GM18508 (cell line): ENCODE data around the gene CFDP1.
A peak's percentile ranks its signal among the peaks of the same experiment; 100 is the strongest.
"Not testable (repeated sequence)": the region's sequence is repeated elsewhere in the genome, so short reads cannot be mapped to it uniquely, and the experiment has no call there.

Source experiments
- ATAC-seq: cut with Tn5 transposase; IDR thresholded peaks from one replicate; pipeline ENCODE4 v1.9.1; 2021; ENCODE audit warnings: moderate number of reproducible peaks; ENCODE audit not compliant: insufficient read depth, unreplicated experiment

The CFDP1 gene

GRCh38 chr16:75273054-75273925 lies 160.0 kb downstream of the CFDP1 start:
- ATAC-seq: no peak

GRCh38 chr16:75272629-75273028 lies 160.7 kb downstream of the CFDP1 start:
- ATAC-seq: not testable (repeated sequence)

DNA sequence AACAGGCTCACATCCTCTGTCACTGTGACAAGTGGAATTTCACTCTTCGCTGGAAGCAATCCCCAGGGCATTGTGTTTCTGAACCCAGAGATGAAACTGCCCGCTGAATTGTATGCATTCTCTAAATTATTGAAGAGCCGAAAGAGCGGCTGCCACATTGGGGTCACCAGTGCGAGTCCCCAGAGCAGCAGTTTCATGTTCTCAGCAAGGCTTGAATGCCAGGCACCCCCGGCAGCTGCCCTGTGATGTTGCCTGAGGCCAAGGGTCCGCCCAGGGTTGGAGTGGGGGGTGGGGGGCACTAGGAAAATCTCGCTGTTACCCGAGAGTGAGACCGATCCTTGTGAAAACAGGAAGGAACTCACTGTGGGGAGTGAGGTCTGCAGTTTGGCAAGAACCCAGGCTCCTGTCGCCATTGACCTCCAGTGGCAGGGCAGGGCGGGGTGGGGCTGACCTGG lies 161.2 kb downstream of the CFDP1 start:
- no peak for ATAC-seq

DNA sequence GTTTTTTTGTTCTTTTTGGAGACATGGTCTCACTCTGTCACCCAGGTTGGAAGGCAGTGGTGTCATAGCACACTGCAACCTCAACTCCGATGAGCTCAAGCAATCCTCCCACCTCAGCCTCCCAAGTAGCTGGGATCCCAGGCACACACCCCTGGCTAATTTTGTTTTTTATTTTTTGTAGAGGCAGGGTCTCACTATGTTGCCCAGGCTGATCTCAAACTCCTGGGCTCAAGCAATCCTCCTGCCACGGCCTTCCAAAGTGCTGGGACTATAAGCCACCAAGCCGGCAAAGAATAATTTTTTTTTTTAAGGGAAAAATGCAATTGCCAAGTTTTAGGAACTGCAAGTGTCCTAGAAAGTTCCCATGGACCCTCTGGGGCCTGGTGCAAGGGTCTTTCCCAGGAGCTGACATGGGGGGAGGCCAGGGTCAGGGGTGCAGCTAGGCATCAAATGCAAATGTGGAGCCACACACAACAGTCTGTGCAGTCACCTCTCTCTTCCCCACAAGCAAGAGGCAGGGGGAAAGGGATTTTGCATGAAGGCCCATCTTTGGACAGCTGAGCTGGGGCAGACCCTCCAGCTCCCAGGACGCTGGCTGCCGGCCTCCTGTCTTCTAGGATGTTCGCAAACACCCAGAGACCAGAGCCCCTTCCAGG lies 161.7 kb downstream of the CFDP1 start:
- no peak for ATAC-seq

GRCh38 chr16:75269358-75269757 lies 163.9 kb downstream of the CFDP1 start:
- not testable (repeated sequence) for ATAC-seq

GRCh38 chr16:75267631-75268264 lies 165.6 kb downstream of the CFDP1 start:
- no peak for ATAC-seq

DNA sequence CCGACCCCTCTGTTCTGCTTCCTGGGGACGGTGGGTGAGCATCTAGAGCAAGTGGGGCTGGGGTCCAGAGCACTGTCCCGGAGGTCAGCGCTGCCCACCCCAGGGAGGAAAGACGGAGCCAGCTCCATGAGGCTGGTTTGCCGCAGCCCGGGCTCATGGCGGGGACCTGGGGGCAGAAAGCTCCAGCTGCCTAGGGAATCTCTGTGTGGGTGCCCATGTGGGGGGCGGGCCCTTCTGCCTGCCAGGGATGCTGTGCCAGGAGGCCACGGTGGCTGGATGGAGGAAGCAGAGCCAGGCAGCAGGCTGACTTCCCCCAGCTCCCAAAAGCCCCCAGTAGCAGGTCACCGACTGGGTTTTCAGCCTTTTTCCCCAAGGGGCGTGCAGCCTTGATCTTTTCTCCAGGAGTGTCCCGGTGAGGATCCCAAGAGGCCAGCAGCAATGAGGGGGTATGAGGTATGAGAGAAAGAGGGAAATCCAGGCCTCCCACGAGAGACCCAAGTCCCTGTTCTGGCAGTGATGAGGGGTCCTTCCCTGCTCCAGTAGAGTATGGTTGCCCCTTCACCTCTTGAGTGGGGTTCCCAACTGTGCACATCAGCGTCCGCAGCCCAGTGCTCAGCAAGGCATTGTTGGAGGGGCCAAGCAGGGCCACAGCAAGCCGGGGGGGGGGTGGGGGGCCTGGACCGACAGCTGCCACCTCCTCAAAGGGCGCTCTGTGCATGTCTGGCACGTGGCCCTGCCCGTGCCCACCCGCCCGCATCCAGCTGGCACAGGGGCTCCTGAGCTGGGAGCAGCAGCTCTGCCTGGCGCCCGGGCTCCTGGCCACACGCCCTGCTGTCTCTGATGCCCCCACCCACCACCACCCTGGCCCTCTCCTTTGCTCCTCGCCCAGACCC lies 166.3 kb downstream of the CFDP1 start:
- ATAC-seq: no peak

DNA sequence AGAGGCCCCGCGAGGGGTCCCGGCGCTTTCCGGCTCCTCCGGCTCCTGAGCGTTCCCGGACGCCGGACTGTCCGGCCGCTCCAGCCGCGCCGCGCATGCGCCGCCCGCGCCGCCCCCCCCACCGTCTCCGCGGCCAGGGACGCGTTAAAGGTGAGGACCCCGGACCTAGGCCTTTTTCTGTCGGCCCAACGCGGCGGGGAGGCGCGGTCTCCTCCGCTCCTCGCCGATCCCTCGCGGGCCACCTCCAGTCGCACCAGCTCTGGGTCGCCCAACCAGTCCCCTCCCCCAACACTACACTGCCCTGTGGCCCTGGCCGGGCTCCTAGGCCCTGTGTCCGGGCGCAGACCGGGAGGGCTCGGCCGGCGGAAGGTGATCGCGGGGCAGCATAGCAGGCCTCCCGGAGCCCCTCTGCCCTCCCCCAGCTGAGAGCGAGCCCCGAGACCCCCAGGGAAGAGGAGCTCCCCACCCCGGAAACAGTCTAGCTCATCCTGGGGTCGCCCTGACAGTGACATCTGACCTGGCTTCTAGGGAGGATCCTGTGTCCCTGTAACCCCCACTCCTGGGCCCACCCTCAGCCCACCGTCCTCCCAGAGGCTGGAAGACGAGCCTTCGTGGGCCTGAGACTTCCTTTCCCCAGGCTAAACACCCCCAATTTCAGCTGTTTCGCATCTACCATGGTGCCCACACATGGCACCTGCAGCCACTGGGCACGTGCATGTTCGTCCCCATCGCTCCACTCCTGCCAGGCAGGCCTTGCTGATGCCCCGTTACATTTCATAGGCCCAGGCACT lies 167.2 kb downstream of the CFDP1 start:
- peak; percentile 40 for ATAC-seq

- ATAC-seq: no peak
Measured at GRCh38 chr16:75264999-75265910, 168.0 kb downstream of the CFDP1 start.

GRCh38 chr16:75264457-75264998 lies 168.8 kb downstream of the CFDP1 start:
- no peak for ATAC-seq

GRCh38 chr16:75263963-75264445 lies 169.3 kb downstream of the CFDP1 start:
- no peak for ATAC-seq

DNA sequence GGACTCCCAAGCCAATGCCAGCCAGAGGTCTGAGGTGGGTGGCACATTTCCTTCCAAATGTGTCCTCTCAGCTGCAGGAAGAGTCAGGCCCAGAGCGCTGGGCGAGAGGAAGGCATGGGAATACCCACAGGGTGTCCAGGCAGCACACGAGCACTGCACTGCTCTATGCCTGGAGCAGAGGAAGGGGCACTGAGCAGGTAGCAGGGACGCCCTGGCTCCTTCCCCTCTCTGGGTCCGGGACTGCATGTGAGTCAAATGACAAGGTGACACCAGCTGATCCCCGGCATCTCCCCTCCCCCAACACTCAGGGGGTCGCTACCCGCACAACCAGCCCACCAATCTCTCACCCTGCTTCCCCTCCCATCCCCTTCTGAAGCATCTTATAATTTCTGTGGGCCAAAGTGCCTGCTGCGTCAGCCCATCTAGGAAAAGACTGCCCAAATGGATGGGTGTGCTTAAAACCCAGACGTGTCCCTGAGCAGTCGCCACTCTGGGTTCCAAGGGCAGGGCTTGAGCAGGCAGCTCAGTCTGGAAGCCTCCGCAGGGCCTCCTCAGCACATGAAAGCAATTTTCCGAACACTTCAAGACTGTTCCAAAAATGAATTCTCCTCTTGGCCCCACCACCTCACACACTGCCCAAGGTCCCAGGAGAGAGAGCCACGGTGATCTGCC lies 169.9 kb downstream of the CFDP1 start:
- no peak for ATAC-seq

GRCh38 chr16:75262800-75263127 lies 170.5 kb downstream of the CFDP1 start:
- ATAC-seq: no peak

GRCh38 chr16:75262104-75262799 lies 171.1 kb downstream of the CFDP1 start:
- ATAC-seq: no peak

GRCh38 chr16:75261590-75262078 lies 171.7 kb downstream of the CFDP1 start:
- ATAC-seq: no peak

GRCh38 chr16:75260851-75261589 lies 172.3 kb downstream of the CFDP1 start:
- ATAC-seq: no peak
